ENCODE data around the gene FAR2.

- TF ChIP-seq CTCF (IDR thresholded peaks at IDR 0.05) = no peak
- no peak for TF ChIP-seq POLR2A (IDR thresholded peaks at IDR 0.05)
Observed at GRCh38 chr12:29152981-29153630, 4.0 kb downstream of the FAR2 start.
